ENCODE results near the gene NUP93. TPM values are rescaled to one million over a fixed set of nuclear protein-coding genes. Genes with fewer than 3 reads are reported as not detected.

Gene NUP93
- total RNA-seq, 4 donors from 2014 or later = 38.2 to 46.5 (median 41.2) TPM

DNA sequence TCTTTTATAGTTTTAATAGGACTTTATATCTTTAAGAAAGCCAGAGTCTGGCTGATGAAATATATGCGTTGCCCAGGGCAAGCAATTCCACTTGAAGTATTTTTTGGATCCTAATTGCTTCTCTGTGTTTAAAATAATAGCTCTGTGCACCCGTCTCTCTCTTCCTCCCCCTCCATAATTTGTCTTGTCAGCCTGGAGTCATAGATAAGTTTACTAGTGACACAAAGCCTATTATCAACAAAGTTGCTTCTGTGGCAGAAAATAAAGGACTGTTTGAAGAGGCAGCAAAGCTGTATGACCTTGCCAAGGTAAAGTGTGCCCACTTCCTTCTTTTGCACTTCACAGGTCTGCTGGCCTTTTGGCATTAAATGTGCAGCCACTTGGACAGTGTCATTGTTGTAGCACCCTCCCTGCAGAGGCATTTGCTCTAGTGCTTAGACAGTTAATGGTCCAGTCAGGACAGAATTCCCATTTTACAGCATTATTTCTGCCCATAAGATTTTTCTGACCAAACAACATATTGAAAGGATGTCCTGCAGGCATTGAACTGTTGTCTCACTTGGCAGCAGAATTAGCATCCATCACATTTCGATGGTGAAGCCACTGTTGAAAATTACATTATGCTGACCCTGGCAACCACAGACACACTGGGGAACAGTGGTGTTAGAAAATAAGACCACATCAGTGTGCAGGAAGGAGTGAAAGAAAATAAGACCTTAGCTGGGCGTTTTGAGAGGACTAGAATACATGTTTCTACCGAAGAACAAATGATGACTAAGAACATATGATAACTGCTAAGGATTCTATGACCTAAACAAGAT is 106.7 kb downstream of the NUP93 start:
- Histone ChIP-seq H3K9me3 (no peaks in the 10 kb centered on the region), H3K36me3 (peaks cover 4 to 100% (median 9%) of the 10 kb centered on the region in 3 donors), H3K4me1 (no peaks in the 10 kb centered on the region), H3K4me3 (no peak overlapping the region), H3K27ac (no peak overlapping the region), H3K27me3 (no peaks in the 10 kb centered on the region)
- intact Hi-C loops (cut with DNase I) = no loop called here
- TF ChIP-seq POLR2A (IDR thresholded peaks at IDR 0.05) = no peak
- TF ChIP-seq, protein P1, sequence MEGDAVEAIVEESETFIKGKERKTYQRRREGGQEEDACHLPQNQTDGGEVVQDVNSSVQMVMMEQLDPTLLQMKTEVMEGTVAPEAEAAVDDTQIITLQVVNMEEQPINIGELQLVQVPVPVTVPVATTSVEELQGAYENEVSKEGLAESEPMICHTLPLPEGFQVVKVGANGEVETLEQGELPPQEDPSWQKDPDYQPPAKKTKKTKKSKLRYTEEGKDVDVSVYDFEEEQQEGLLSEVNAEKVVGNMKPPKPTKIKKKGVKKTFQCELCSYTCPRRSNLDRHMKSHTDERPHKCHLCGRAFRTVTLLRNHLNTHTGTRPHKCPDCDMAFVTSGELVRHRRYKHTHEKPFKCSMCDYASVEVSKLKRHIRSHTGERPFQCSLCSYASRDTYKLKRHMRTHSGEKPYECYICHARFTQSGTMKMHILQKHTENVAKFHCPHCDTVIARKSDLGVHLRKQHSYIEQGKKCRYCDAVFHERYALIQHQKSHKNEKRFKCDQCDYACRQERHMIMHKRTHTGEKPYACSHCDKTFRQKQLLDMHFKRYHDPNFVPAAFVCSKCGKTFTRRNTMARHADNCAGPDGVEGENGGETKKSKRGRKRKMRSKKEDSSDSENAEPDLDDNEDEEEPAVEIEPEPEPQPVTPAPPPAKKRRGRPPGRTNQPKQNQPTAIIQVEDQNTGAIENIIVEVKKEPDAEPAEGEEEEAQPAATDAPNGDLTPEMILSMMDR (IDR thresholded peaks at IDR 0.05) = no peak
- DNase-seq = no peak
- WGBS, 2 donors = 63 to 73% methylated on average over 5 of the region's 5 CpGs

- H3K27me3 ChIP-seq = no peaks in the 10 kb centered on the region
- no peaks in the 10 kb centered on the region for H3K9me3 ChIP-seq
- DNase-seq = no peak
- no peaks in the 10 kb centered on the region for H3K4me1 ChIP-seq
- no peak overlapping the region for H3K4me3 ChIP-seq
- 85 to 90% methylated on average over 9 of the region's 9 CpGs for WGBS, 2 donors
- intact Hi-C loops (cut with DNase I) = no loop called here
- no peak overlapping the region for H3K27ac ChIP-seq
- TF ChIP-seq, protein P1 (IDR thresholded peaks at IDR 0.05) = no peak
- no peak for TF ChIP-seq POLR2A (IDR thresholded peaks at IDR 0.05)
- H3K36me3 ChIP-seq = peaks cover 4 to 100% (median 13%) of the 10 kb centered on the region in 3 donors
Measured at GRCh38 chr16:56838622-56839337, 108.9 kb downstream of the NUP93 start.

DNA sequence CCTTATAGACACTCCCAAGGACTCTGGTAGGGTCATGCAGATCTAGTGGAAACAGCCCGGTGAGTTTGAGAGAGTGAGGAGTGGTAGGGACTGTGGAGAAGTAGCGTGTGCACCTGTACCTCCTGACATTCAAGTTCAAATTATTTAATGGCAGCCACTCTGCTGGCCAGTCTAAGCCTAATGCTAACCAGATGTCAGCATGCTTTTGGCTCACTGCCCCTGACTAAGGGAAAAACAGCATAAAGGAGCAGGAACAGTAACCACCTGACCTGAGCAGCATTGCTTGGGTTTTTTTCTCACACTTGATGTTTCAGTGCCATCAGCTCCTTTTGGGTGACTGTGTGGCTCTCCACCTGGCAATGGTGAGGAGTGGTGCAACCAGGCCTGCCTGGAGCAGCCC is 111.3 kb downstream of the NUP93 start:
- Histone ChIP-seq H3K4me1 (no peaks in the 10 kb centered on the region), H3K27ac (no peak overlapping the region), H3K9me3 (no peaks in the 10 kb centered on the region), H3K36me3 (peaks cover 0 to 100% (median 4%) of the 10 kb centered on the region in 3 donors), H3K4me3 (no peak overlapping the region), H3K27me3 (no peaks in the 10 kb centered on the region)
- TF ChIP-seq, protein P1 (IDR thresholded peaks at IDR 0.05) = no peak
- TF ChIP-seq POLR2A (IDR thresholded peaks at IDR 0.05) = no peak
- intact Hi-C loops (cut with DNase I) = no loop called here
- DNase-seq = no peak
- WGBS, 2 donors = 96 to 100% methylated on average over 2 of the region's 2 CpGs

- no peak for DNase-seq
- Histone ChIP-seq H3K36me3 (peaks cover 0 to 96% (median 4%) of the 10 kb centered on the region in 3 donors), H3K27me3 (no peaks in the 10 kb centered on the region), H3K9me3 (no peaks in the 10 kb centered on the region), H3K4me3 (no peak overlapping the region), H3K27ac (no peak overlapping the region), H3K4me1 (no peaks in the 10 kb centered on the region)
- 89 to 98% methylated on average over 9 to 10 of the region's 10 CpGs for WGBS, 2 donors
- intact Hi-C loops (cut with DNase I) = no loop called here
- TF ChIP-seq POLR2A (IDR thresholded peaks at IDR 0.05) = no peak
- TF ChIP-seq, protein P1 (IDR thresholded peaks at IDR 0.05) = no peak
Measured at GRCh38 chr16:56841659-56842058, 111.7 kb downstream of the NUP93 start.

DNA sequence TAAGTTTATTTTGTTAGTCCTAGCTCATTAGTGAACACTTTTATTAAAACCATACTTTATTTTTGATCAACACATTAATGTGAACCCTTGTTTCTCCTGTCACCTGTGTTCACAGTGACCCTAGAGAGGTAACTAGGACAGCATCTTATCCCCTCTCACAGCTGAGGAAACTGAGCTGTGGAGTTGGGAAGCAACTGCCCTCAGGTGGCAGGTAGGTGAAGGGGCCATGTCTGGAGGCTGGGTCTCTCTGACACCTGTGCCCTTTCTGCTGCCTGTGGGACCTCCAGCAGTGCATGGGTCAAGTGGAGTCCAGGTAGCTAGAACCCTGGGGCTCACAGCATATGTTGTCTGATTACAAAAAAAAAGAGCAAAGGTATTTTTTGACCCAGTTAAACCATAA is 112.2 kb downstream of the NUP93 start:
- no peak for DNase-seq
- intact Hi-C loops (cut with DNase I) = no loop called here

More for the DNA sequence above, 112.2 kb downstream of the NUP93 start:
- H3K27ac ChIP-seq = no peak overlapping the region
- no peak for TF ChIP-seq POLR2A (IDR thresholded peaks at IDR 0.05)
- TF ChIP-seq, protein P1 (IDR thresholded peaks at IDR 0.05) = no peak
- H3K4me1 ChIP-seq = no peaks in the 10 kb centered on the region
- no peak overlapping the region for H3K4me3 ChIP-seq
- H3K27me3 ChIP-seq = no peaks in the 10 kb centered on the region
- no peaks in the 10 kb centered on the region for H3K9me3 ChIP-seq
- peaks cover 0 to 92% (median 4%) of the 10 kb centered on the region in 3 donors for H3K36me3 ChIP-seq
